Ishikawa (cell line): ENCODE measurements around the gene CLRN3.

Experiments used
- CREB1 ChIP-seq: IDR thresholded peaks from 2 replicates; pipeline ENCODE4 v1.6.1; 2012; ENCODE audit warnings: low read depth
- TF ChIP-seq, protein P1 (sequence below): IDR thresholded peaks from 2 replicates; pipeline ENCODE4 v1.6.1; 2012; ENCODE audit warnings: low read depth, mild to moderate bottlenecking

DNA sequence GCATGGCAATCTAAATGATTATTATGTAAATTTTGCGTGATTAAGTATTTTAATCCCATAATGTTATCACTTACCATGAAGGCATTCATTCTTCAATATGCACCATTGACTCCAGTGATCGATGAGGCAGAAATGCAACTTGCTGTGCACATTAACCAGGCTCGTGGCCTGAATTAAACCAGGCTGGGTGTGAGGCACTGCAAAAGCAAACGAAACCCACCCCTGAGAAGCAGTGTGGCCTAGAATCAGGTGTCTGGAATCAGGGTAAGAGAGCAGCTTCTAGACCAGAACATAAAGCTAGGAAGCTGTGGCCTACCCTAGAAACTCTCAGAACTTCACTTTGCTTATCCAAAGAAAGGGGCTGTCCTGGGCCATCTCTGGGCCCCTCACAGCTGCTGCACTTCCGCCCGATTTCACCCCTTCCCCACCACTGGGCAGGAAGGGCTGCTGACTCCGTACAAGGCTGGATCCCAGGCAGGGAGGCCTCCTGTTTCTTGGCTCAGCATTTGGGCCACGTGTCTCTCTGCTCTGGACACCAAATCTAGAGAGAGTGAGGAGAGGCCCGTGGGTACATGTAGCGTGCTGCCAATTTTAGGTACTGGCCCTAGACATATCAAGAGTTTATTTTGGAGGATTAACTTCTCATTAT, 18.6 kb upstream of the CLRN3 start:
- TF ChIP-seq, protein P1, sequence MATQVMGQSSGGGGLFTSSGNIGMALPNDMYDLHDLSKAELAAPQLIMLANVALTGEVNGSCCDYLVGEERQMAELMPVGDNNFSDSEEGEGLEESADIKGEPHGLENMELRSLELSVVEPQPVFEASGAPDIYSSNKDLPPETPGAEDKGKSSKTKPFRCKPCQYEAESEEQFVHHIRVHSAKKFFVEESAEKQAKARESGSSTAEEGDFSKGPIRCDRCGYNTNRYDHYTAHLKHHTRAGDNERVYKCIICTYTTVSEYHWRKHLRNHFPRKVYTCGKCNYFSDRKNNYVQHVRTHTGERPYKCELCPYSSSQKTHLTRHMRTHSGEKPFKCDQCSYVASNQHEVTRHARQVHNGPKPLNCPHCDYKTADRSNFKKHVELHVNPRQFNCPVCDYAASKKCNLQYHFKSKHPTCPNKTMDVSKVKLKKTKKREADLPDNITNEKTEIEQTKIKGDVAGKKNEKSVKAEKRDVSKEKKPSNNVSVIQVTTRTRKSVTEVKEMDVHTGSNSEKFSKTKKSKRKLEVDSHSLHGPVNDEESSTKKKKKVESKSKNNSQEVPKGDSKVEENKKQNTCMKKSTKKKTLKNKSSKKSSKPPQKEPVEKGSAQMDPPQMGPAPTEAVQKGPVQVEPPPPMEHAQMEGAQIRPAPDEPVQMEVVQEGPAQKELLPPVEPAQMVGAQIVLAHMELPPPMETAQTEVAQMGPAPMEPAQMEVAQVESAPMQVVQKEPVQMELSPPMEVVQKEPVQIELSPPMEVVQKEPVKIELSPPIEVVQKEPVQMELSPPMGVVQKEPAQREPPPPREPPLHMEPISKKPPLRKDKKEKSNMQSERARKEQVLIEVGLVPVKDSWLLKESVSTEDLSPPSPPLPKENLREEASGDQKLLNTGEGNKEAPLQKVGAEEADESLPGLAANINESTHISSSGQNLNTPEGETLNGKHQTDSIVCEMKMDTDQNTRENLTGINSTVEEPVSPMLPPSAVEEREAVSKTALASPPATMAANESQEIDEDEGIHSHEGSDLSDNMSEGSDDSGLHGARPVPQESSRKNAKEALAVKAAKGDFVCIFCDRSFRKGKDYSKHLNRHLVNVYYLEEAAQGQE: no peak
- TF ChIP-seq CREB1: no peak
